Measurements from ENCODE around the gene DESI1.

DNA sequence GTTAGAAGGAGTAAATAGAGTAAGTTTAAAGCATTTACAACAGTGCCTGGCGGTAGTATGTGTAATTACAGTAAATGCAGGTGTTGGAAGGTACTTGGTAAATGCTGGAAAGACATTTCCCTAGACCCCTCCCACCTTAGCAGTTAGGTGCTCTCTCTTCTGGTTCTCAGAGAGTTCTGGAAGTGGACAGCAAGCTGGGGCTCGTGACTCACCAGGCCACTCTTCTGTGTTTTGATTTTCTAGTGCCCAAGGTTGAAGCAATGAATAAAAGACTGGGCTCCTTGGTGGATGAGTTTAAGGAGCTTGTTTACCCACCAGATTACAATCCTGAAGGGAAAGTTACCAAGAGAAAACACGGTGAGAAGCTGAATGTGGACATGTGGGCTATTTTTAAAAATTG is 40.2 kb upstream of the DESI1 start:
- TF ChIP-seq POLR2A (IDR thresholded peaks at IDR 0.05), result no peak
- TF ChIP-seq, protein P1, sequence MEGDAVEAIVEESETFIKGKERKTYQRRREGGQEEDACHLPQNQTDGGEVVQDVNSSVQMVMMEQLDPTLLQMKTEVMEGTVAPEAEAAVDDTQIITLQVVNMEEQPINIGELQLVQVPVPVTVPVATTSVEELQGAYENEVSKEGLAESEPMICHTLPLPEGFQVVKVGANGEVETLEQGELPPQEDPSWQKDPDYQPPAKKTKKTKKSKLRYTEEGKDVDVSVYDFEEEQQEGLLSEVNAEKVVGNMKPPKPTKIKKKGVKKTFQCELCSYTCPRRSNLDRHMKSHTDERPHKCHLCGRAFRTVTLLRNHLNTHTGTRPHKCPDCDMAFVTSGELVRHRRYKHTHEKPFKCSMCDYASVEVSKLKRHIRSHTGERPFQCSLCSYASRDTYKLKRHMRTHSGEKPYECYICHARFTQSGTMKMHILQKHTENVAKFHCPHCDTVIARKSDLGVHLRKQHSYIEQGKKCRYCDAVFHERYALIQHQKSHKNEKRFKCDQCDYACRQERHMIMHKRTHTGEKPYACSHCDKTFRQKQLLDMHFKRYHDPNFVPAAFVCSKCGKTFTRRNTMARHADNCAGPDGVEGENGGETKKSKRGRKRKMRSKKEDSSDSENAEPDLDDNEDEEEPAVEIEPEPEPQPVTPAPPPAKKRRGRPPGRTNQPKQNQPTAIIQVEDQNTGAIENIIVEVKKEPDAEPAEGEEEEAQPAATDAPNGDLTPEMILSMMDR (IDR thresholded peaks at IDR 0.05 in 4 of 5, conservative IDR thresholded peaks at IDR 0.05 in 1 of 5), result no peak

Measured in gastrocnemius medialis (tissue), 4 donors.